OCI-LY7 (cell line): ENCODE measurements around the gene SLC25A21. TPM values are rescaled to one million over a fixed set of nuclear protein-coding genes. Genes with fewer than 3 reads are reported as not detected.

Experiments used
- BruUV-seq: library from RNA; stranded (reverse); fragments of 400-500 nt; replicated peaks from 2 replicates; lab custom pipeline; 2021; lab: Mats Ljungman, UMichigan
- CTCF ChIA-PET: fragments of 300-600 bp; sonication (Branson Sonifier 250); formaldehyde crosslinking; loops from one replicate; lab custom pipeline; 2022; ENCODE audit warnings: antibody characterized with exemption; ENCODE audit not compliant: unreplicated experiment; lab: Charles Lee
- POLR2A ChIA-PET: fragments of 300-600 bp; sonication (Branson Sonifier 250); formaldehyde crosslinking; loops from one replicate; lab custom pipeline; 2022; ENCODE audit warnings: antibody characterized with exemption; lab: Charles Lee
- DNase-seq: peaks from one replicate; pipeline ENCODE4 v3.0.0-alpha.2; 2015; ENCODE audit warnings: low spot score
- H2AFZ ChIP-seq: fragments of 200-600 bp; sonication (generic), shearing (Covaris generic); 2 replicates; pipeline ENCODE4 v1.6.1; 2014; ENCODE audit warnings: mild to moderate bottlenecking, antibody characterized with exemption, low read length, moderate library complexity
- H3K27ac ChIP-seq: fragments of 200-600 bp; sonication (generic); 2 replicates; pipeline ENCODE4 v1.5.1; 2014; ENCODE audit warnings: mixed run types, low read depth, mild to moderate bottlenecking, moderate library complexity, low read length, inconsistent platforms; ENCODE audit not compliant: poor library complexity, severe bottlenecking
- H3K36me3 ChIP-seq: fragments of 200-600 bp; sonication (generic); 2 replicates; pipeline ENCODE4 v1.6.1; 2014; ENCODE audit warnings: mild to moderate bottlenecking, antibody characterized with exemption, low read length, moderate library complexity, mixed read lengths; ENCODE audit not compliant: insufficient read depth
- H3K4me1 ChIP-seq: fragments of 200-600 bp; sonication (generic); 2 replicates; pipeline ENCODE4 v1.5.1; 2014; ENCODE audit warnings: mild to moderate bottlenecking, low read length; ENCODE audit not compliant: insufficient read depth, poor library complexity, severe bottlenecking
- H3K4me2 ChIP-seq: fragments of 200-600 bp; sonication (generic); 2 replicates; pipeline ENCODE4 v1.6.1; 2014; ENCODE audit warnings: mild to moderate bottlenecking, low read length
- H3K4me3 ChIP-seq: fragments of 200-600 bp; sonication (generic); 2 replicates; pipeline ENCODE4 v1.5.1; 2014; ENCODE audit warnings: mild to moderate bottlenecking, low read depth, low read length; ENCODE audit not compliant: poor library complexity, severe bottlenecking
- H3K79me2 ChIP-seq: fragments of 200-600 bp; sonication (generic); 2 replicates; pipeline ENCODE4 v1.6.1; 2016; ENCODE audit warnings: low read depth, mild to moderate bottlenecking, low read length, moderate library complexity, mixed read lengths; ENCODE audit not compliant: insufficient read depth
- H3K9me2 ChIP-seq: fragments of 200-600 bp; sonication (generic); 2 replicates; pipeline ENCODE4 v1.6.1; 2016; ENCODE audit warnings: mild to moderate bottlenecking, low read length, mixed read lengths; ENCODE audit not compliant: insufficient read depth
- H3K9me3 ChIP-seq: fragments of 200-600 bp; sonication (generic); 2 replicates; pipeline ENCODE4 v1.6.1; 2014; ENCODE audit warnings: mild to moderate bottlenecking, mixed run types, low read length, mixed read lengths
- H4K20me1 ChIP-seq: fragments of 200-600 bp; sonication (generic); 2 replicates; pipeline ENCODE4 v1.6.1; 2014; ENCODE audit warnings: mild to moderate bottlenecking, antibody characterized with exemption, low read length, moderate library complexity, mixed read lengths; ENCODE audit not compliant: insufficient read depth
- CTCF ChIP-seq: fragments of 200-600 bp; sonication (generic); conservative IDR thresholded peaks from 2 replicates; pipeline ENCODE4 v1.5.1; 2014; ENCODE audit warnings: mild to moderate bottlenecking, antibody characterized with exemption, low read length, moderate library complexity, mixed read lengths
- EZH2phosphoT487 ChIP-seq: fragments of 200-600 bp; sonication (generic); IDR thresholded peaks from 2 replicates; pipeline ENCODE4 v1.6.1; 2018; ENCODE audit warnings: low read depth, borderline replicate concordance, mild to moderate bottlenecking, mixed run types, antibody characterized with exemption, low read length, moderate library complexity, mixed read lengths
- intact Hi-C: fragments of 100-400 bp; cut with micrococcal nuclease; formaldehyde crosslinking; loops from one replicate; pipeline ENCODE4 v1.10.0; 2022; ENCODE audit not compliant: unreplicated experiment
- total RNA-seq, 2 experiments: library from RNA; depleted of rRNA in 1 of 2; stranded (reverse); fragments of >200 nt in 1 of 2; shearing (Covaris generic) in 1 of 2; gene quantifications; 2 replicates each; pipeline ENCODE4 v1.2.3, GENCODE V29; 2014 to 2022

Gene SLC25A21
- total RNA-seq, 2 experiments from 2014 or later = not detected

GRCh38 chr14:37013078-37013477, 159.3 kb downstream of the SLC25A21 start:
- Histone ChIP-seq H3K36me3 (no peaks in the 10 kb centered on the region), H3K4me1 (no peaks in the 10 kb centered on the region), H3K9me2 (no peaks in the 10 kb centered on the region), H2AFZ (no peak overlapping the region), H3K4me2 (no peak overlapping the region), H3K9me3 (no peaks in the 10 kb centered on the region), H3K27ac (no peak overlapping the region), H3K4me3 (no peak overlapping the region), H4K20me1 (no peaks in the 10 kb centered on the region), H3K79me2 (no peaks in the 10 kb centered on the region)
- intact Hi-C loops = no loop called here
- BruUV-seq = no TSS peak
- CTCF ChIA-PET = no interaction called here
- TF ChIP-seq CTCF = no peak
- DNase-seq = no peak
- POLR2A ChIA-PET = no interaction called here

GRCh38 chr14:36998686-36999085, 173.7 kb downstream of the SLC25A21 start:
- POLR2A ChIA-PET = no interaction called here
- BruUV-seq = no TSS peak
- H2AFZ ChIP-seq = no peak overlapping the region
- intact Hi-C loops = no loop called here
- no peak overlapping the region for H3K4me2 ChIP-seq
- H3K4me1 ChIP-seq = no peaks in the 10 kb centered on the region
- H3K9me2 ChIP-seq = no peaks in the 10 kb centered on the region
- no peak overlapping the region for H3K27ac ChIP-seq
- TF ChIP-seq CTCF (no peak), EZH2phosphoT487 (no peak)
- H3K79me2 ChIP-seq = no peaks in the 10 kb centered on the region
- H3K9me3 ChIP-seq = no peaks in the 10 kb centered on the region
- no peaks in the 10 kb centered on the region for H3K36me3 ChIP-seq
- H4K20me1 ChIP-seq = no peaks in the 10 kb centered on the region
- no peak for DNase-seq
- H3K4me3 ChIP-seq = no peak overlapping the region
- CTCF ChIA-PET = no interaction called here

GRCh38 chr14:36997843-36998242, 174.6 kb downstream of the SLC25A21 start:
- H4K20me1 ChIP-seq = no peaks in the 10 kb centered on the region
- no peak overlapping the region for H2AFZ ChIP-seq
- intact Hi-C loops = no loop called here
- ChIA-PET POLR2A (interaction anchor here (0.6 to 0.7 kb wide), 2 partner anchors 60 to 84 kb away, joined by 3 to 6 read pairs; no protein-coding TSS in a partner anchor), CTCF (no interaction called here)
- TF ChIP-seq EZH2phosphoT487 = no peak
- no peak for TF ChIP-seq CTCF
- no peaks in the 10 kb centered on the region for H3K36me3 ChIP-seq
- H3K4me3 ChIP-seq = no peak overlapping the region
- no peak overlapping the region for H3K4me2 ChIP-seq
- no peaks in the 10 kb centered on the region for H3K4me1 ChIP-seq
- no peaks in the 10 kb centered on the region for H3K79me2 ChIP-seq
- no peak for DNase-seq
- no peaks in the 10 kb centered on the region for H3K9me3 ChIP-seq
- H3K27ac ChIP-seq = no peak overlapping the region
- no TSS peak for BruUV-seq
- no peaks in the 10 kb centered on the region for H3K9me2 ChIP-seq
